SU-DHL-6 (cell line): ENCODE data around the gene SCAPER.

Experiments
- EZH2phosphoT487 ChIP-seq: fragments of 200-600 bp; sonication (generic), shearing (Covaris generic); conservative IDR thresholded peaks from 2 replicates; pipeline ENCODE4 v1.6.1; 2018; ENCODE audit warnings: mild to moderate bottlenecking, antibody characterized with exemption, low read length, moderate library complexity, mixed read lengths
- TF ChIP-seq, protein P1 (sequence below): fragments of 200-600 bp; sonication (generic); IDR thresholded peaks from one replicate; pipeline ENCODE4 v1.5.1; 2017; ENCODE audit warnings: antibody characterized with exemption, mild to moderate bottlenecking, low read length, moderate library complexity; ENCODE audit not compliant: insufficient read depth, poor library complexity, severe bottlenecking

GRCh38 chr15:76533060-76533820 lies 371.9 kb downstream of the SCAPER start:
- TF ChIP-seq, protein P1, sequence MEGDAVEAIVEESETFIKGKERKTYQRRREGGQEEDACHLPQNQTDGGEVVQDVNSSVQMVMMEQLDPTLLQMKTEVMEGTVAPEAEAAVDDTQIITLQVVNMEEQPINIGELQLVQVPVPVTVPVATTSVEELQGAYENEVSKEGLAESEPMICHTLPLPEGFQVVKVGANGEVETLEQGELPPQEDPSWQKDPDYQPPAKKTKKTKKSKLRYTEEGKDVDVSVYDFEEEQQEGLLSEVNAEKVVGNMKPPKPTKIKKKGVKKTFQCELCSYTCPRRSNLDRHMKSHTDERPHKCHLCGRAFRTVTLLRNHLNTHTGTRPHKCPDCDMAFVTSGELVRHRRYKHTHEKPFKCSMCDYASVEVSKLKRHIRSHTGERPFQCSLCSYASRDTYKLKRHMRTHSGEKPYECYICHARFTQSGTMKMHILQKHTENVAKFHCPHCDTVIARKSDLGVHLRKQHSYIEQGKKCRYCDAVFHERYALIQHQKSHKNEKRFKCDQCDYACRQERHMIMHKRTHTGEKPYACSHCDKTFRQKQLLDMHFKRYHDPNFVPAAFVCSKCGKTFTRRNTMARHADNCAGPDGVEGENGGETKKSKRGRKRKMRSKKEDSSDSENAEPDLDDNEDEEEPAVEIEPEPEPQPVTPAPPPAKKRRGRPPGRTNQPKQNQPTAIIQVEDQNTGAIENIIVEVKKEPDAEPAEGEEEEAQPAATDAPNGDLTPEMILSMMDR = no peak
- TF ChIP-seq EZH2phosphoT487 = no peak
